Hematopoietic multipotent progenitor cell treated with erythropoietin and hydrocortisone succinate and interleukin-3 and kit ligand, for 6 days (in vitro differentiated cells): ENCODE measurements around the gene POLE3.
"Not testable (repeated sequence)": the region's sequence is repeated elsewhere in the genome, so short reads cannot be mapped to it uniquely, and the experiment has no call there.

Experiments used
- DNase-seq: peaks from one replicate; pipeline ENCODE4 v3.0.0-alpha.2; 2015

Gene POLE3

GRCh38 chr9:113410207-113410864, at the start of gene POLE3, which contains the start of gene C9orf43:
Gene POLE3 (minus strand): TSS chr9:113410675. CDS start chr9:113410293, 382 bp downstream.
Gene C9orf43 (plus strand): TSS chr9:113410747. CDS start chr9:113413494, 2,747 bp downstream.
- peak; percentile 98 for DNase-seq

- DNase-seq: no peak
Observed at GRCh38 chr9:113456235-113456634, 45.8 kb upstream of the POLE3 start.

DNA sequence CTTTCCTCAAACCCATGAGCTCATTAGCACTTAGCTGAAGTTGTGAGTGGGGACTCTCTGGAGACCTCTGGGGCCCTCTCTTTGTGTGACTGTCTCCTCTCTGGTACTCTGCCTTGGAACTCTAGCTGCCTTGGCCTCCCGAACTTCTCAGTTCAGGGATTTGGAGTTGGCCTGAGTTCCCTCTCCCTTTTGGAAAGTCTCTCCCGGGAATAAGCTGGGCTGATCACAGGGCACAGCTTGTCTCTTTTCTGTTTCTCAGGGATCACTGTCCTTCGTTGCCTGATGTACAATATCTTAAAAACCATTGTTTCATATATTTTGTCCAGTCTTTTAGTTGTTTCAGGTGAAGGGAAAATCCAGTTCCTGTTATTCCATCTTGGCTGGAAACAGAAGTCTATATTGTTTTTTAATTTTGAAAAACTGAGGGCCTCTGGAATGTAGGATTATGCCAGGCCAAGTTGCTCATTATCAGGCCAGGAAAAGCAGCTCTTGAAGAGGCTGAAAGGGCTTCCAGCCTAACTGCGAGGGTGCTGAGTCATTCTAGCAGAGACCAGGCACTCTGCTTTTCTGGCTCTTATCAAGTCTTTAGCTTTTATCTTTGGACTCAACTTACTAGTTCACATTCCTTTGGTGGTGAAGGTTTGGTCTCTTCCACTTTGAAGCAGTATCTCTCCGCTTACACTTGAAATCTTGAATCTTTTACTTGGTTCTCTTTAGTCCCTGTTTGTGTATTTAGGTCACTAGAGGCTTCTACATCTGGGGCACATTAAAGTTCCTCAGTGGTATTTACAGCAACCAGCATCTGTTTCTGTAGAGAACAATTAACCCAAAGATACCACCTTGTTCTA, 44.7 kb upstream of the POLE3 start:
- peak; percentile 96 for DNase-seq

- DNase-seq: no peak
Observed at GRCh38 chr9:113452113-113452605, 41.7 kb upstream of the POLE3 start.

DNA sequence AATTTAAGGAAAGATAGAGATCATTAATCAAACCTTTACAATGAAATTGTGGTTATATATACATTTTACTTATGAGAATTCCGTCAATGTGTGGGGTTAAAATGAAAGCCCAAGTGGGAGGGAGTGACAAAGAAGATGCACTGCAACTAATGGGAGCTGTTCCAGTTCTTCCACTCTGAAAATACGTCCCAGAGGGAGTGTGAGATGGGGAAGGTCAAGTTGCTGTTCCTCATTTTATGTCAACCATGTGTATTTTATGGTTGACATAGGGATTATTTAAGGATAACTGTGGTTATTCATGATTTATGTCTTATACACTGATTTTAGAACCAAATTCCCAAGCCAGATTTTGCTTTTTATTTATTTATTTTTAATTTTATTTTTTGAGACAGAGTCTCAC, 38.9 kb upstream of the POLE3 start:
- no peak for DNase-seq

- DNase-seq: peak; percentile 79
Observed at GRCh38 chr9:113446323-113446740, 35.9 kb upstream of the POLE3 start.

DNA sequence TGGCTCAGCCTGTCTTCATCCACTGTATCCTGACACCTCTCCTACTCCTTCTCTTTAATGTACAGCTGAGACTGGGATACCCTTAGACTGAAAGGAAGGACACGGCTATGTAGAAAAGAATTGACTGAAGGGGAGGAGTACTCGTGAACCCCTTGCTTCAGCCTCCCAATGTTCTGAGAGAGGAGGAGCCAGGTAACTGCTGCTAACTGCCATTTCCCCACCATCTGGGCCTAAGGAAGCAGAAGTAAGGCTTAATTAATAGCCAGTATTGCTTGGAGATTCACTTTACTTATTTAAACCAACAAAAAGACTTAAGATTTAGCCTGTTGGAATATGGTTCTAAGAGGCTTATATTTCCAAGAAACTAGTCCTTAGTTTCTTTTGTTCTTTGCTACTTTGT, 34.3 kb upstream of the POLE3 start:
- peak; percentile 43 for DNase-seq

- DNase-seq: not testable (repeated sequence)
Observed at GRCh38 chr9:113437716-113438115, 27.2 kb upstream of the POLE3 start.

DNA sequence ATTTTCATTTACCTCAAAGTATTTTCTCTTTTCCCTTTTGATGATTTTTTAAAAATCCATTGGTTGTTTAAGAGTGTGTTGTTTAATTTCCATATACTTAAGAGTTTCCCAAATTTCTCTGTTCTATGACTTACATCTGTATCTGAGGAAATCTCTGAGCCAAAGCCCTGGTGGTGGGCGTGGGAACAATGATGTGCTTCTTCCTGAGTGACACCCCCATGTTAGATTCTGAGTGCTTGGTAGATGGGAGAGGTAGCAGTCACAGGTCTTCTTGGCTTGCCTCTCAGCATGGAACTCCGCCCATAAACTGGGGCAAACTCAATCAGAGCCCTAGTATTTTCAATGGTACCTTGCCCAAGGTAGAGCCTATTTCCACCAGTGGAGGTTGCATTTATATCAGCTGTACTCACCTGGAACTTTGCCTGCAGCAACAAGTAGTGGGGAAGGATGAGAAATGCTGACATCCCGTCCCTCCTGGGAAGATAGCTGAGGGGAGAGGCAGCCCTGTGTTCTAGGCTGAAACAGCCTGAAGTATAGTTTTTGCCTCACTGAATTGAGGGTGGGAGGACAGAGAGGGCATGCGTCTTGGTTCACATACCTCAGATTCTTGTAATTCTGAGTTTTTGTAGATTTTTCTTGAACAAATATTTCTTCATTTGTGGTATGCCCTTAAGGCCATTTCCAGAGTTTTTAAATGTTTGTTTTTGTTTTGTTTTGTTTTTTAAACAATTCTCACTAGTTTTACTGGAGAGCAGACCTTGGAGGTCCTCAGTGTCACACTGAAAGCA, 26.4 kb upstream of the POLE3 start:
- DNase-seq: no peak

DNA sequence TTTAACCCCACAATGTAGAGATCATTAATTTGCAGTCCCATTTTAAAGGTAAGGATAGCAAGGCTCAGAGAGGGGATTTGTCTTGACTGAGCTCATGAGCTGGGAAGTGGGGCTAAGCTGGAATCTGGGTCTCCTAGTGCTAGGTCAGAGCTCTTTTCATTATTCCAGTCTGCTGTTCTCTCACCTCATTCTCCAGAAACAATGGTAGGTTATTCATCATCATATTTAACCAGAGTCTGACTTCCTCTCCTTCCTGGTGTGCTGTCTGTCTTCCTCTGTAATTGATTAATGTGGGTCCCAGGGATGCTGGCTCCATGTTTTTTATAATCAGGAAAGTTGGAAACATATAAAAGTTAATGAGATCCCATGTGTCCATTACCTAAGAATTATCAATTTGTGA, 20.7 kb upstream of the POLE3 start:
- no peak for DNase-seq

- DNase-seq: no peak
Observed at GRCh38 chr9:113428062-113428615, 17.7 kb upstream of the POLE3 start.

DNA sequence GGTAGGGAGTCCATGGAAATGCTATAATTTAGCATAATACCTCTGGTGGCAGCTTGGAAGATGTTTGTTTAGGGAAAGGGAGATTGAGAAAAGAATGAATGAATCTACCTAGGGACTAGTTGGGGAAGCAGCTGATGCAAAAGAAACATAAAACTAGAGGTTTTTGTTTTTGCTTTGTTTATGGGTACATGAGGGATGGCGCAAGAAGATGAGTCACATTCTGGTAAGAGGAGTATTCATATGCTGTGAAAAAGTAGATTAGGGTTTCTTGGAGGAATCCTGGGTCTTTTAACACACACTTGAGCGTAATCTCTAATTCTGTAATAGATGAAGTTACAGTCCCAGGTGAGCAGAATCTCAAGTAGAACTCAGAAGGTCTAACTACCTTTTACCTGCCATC, 17.2 kb upstream of the POLE3 start:
- no peak for DNase-seq

DNA sequence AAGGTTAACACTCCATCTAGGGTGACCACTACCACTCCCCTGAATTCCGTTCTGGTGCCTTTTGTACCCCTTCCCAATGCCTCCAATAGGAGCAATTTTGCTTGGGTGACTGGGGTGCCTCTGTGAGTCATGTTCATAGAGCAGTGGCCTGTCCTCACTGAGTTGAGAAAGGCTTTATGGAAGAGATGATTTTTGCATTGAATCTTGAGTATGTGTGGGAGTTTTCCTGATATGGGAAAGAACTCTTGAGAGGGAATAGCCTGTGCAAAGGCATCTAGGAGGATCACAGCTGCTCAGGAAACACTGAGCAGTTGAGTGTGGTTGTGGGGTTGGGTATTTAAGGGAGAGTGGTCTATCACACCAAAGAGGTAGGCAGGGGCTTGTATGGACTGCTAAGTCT, 16.2 kb upstream of the POLE3 start:
- DNase-seq: no peak

DNA sequence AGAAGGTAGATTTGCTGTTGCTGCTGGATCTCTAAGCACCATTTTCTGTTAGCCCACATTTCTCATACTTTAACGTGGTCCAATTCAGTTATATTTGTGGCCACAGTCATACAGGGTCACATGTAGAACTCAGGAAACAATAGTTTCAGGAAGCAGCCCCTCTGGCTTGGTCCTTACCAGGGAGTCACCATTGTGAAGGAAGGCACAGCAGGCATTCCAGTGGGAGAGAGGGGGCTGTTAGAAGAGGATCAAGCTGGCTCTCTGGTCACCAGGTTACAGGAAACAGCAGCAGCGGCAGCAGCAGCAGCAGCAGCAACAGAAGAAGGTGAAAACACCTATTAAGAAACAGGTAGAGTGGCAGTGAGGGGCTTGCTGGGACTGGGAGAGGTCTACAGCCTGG, 14.6 kb upstream of the POLE3 start:
- no peak for DNase-seq

- no peak for DNase-seq
Observed at GRCh38 chr9:113421726-113422125, 11.3 kb upstream of the POLE3 start.

DNA sequence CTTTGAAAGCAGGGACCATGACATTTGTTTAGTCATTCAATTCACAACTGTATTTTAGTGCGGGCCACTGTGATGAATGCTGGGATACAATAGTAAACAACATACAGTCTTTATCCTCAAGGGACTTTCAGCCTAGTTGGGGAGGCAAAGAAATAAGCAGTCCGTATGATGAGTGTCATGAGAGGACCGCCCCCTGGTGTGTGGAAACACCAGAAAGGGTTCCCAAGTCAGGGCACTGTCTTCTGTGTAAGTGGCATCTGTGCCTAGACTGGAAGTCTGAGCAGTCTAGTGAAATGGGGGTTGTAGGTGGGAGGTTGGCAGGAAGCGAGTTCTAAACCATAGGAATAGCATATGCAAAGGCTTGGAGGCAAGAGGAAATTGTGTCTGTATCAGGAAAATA, 6.9 kb upstream of the POLE3 start:
- DNase-seq: no peak

DNA sequence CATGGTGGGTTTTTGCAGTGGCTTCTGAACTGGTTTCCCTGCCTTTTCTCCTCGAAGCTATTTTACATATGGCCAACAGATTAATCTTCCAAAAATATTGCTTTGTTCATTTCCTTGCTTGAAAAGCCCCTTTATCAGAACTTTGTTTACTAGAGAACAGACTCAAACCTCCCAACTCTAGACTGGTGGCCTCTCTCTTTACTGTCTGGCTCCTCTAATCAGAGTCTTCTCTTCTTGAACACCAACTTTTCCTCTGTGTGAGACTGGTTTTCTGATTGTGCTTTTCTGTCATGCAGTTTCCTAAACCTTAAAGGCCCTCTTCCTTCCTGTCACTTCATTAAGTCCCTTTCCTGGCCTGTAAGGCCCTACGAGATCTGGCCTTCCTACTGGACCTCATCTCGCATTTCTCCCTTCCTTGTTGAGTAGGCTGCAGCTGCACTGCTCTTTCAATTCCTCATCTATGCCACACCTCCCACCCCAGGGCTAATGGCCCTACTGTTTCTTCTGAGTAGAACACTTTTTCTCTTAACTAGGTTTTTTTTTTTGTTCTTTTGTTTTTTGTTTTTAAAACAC, 5.8 kb upstream of the POLE3 start:
- no peak for DNase-seq

DNA sequence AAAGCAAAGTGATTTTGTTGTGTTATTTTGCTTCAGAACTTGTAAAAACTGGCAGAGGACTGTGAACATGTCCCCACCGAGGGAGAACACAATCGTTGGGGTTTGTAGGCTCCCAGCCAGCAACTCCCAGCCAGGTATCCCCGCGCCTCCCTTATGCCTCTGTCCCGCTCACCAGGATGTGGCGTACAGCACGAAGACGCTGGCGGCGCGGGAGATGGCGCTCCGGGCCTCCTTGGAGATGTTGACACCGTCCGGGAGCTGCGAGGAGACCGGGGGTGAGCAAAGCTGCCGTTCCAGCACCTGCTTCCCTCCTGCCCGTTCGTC, 630 bp downstream of the POLE3 start:
- DNase-seq: no peak

DNA sequence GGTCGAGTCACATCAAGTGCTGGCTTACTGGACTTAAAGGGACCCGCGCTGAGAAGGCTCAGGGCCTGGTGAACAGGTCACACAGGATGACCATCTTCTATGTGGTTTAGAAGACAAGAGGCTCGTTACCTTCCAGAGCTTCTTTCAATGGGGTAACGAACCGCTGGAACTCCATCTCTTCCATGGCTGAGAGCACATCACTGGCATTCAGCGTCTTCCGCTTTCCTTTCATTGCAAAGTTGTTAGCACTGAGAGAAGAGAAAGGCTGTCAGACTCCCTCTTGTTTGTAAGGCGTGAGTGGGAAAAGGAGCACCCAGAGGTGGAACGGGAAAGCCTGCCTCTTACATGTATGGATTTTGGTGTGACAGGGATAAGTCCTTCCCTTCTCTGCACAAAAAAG, 994 bp downstream of the POLE3 start:
- no peak for DNase-seq

DNA sequence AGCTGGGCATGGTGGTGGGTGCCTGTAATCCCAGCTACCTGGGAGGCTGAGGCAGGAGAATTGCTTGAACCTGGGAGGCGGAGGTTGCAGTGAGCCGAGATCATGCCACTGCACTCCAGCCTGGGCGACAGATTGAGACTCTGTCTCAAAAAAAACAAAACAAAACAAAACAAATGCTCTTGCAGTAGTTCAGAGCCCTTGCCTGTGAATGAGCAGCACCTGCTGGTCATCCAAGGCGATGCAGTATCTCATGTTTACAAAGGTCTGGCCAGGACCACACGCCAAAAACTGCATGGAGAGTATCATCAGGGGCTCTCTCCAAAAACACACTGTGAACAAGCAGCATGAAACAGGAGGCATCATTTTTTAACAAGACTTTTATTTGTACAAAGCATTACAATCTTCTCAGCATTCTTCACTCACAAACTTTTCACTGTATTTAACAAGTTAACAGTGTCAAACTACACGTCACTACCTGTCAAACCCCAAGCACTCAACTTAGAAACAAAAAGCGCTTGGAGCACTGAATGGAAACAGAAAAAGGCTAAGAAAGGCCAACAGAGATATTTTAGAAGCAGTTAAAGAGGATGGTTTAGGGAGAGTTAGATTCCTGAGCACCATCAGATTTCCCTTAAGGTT, 3.5 kb downstream of the POLE3 start:
- peak; percentile 91 for DNase-seq

DNA sequence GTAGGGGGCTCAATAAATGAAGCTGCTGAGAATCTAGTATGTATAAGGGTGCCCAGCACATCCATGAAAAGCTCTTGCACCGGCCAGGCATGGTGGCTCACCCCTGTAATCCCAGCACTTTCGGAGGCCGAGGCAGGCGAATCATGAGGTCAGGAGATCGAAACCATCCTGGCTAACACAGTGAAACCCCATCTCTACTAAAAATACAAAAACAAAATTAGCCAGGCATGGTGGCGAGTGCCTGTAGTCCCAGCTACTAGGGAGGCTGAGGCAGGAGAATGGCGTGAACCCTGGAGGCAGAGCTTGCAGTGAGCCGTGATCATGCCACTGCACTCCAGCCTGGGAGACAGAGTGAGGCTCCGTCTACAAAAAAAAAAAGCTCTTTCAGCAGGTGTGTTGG, 4.1 kb downstream of the POLE3 start:
- not testable (repeated sequence) for DNase-seq

- DNase-seq: peak; percentile 68
Observed at GRCh38 chr9:113403646-113404045, 6.8 kb downstream of the POLE3 start.
